Neuronal stem cell (in vitro differentiated cells): ENCODE results near the gene SEPTIN12.
A peak's percentile ranks its signal among the peaks of the same experiment; 100 is the strongest.

Experiments used
- DNase-seq: peaks from one replicate; pipeline ENCODE4 v3.0.0-alpha.2; 2013; ENCODE audit warnings: low spot score
- H2AFZ ChIP-seq: one replicate; pipeline ENCODE4 v1.6.1; 2013; ENCODE audit warnings: mild to moderate bottlenecking, low read length, inconsistent platforms
- H2AK5ac ChIP-seq: 2 replicates; pipeline ENCODE4 v1.6.1; 2013; ENCODE audit warnings: low read depth, mild to moderate bottlenecking, inconsistent platforms, low read length, moderate library complexity, mixed read lengths
- H2BK120ac ChIP-seq: 2 replicates; pipeline ENCODE4 v1.6.1; 2013; ENCODE audit warnings: low read depth, mild to moderate bottlenecking, inconsistent platforms, low read length, moderate library complexity, mixed read lengths
- H2BK12ac ChIP-seq: one replicate; pipeline ENCODE4 v1.6.1; 2013; ENCODE audit warnings: low read length, inconsistent platforms
- H2BK15ac ChIP-seq: 2 replicates; pipeline ENCODE4 v1.6.1; 2013; ENCODE audit warnings: mild to moderate bottlenecking, low read length, inconsistent platforms, mixed read lengths
- H2BK5ac ChIP-seq: one replicate; pipeline ENCODE4 v1.6.1; 2013; ENCODE audit warnings: inconsistent platforms, mild to moderate bottlenecking, low read length, moderate library complexity
- H3K14ac ChIP-seq: one replicate; pipeline ENCODE4 v1.6.1; 2013; ENCODE audit warnings: low read length, inconsistent platforms
- H3K18ac ChIP-seq: 2 replicates; pipeline ENCODE4 v1.6.1; 2013; ENCODE audit warnings: low read length, inconsistent platforms
- H3K23ac ChIP-seq: 2 replicates; pipeline ENCODE4 v1.6.1; 2013; ENCODE audit warnings: low read depth, mild to moderate bottlenecking, mixed read lengths, low read length, inconsistent platforms; ENCODE audit not compliant: poor library complexity
- H3K27ac ChIP-seq: replicated peaks from 3 replicates; pipeline ENCODE4 v1.5.1; 2013; ENCODE audit warnings: low read length, inconsistent platforms
- H3K27me3 ChIP-seq, 3 experiments: 2 replicates each; pipeline ENCODE4 v1.6.1; 2013; ENCODE audit warnings: low read length in 3 of 3, mild to moderate bottlenecking in 2 of 3, inconsistent platforms in 1 of 3, low read depth in 1 of 3, mixed read lengths in 1 of 3, moderate library complexity in 1 of 3; ENCODE audit not compliant: control insufficient read depth in 3 of 3, insufficient read depth in 3 of 3
- H3K36me3 ChIP-seq, 2 donors: replicated peaks in 1 of 2; 2 replicates each; pipeline ENCODE4 v1.6.1; 2013; ENCODE audit warnings: low read length in 2 of 2; ENCODE audit not compliant: control insufficient read depth in 2 of 2, insufficient read depth in 2 of 2
- H3K4ac ChIP-seq: 2 replicates; pipeline ENCODE4 v1.6.1; 2013; ENCODE audit warnings: inconsistent platforms, mild to moderate bottlenecking, low read length, moderate library complexity
- H3K4me1 ChIP-seq, 2 donors: 1 replicate in 1 of 2; 2 replicates in 1 of 2; pipeline ENCODE4 v1.6.1; 2013; ENCODE audit warnings: low read length in 2 of 2, low read depth in 1 of 2; ENCODE audit not compliant: control insufficient read depth in 2 of 2, insufficient read depth in 1 of 2
- H3K4me2 ChIP-seq: one replicate; pipeline ENCODE4 v1.6.1; 2013; ENCODE audit warnings: mild to moderate bottlenecking, low read length, inconsistent platforms; ENCODE audit not compliant: insufficient read depth, poor library complexity, severe bottlenecking
- H3K4me3 ChIP-seq, 2 donors: 2 replicates each; pipeline ENCODE4 v1.5.1; 2013; ENCODE audit warnings: low read length in 2 of 2, mild to moderate bottlenecking in 2 of 2, inconsistent platforms in 1 of 2, moderate library complexity in 1 of 2
- H3K79me1 ChIP-seq: one replicate; pipeline ENCODE4 v1.6.1; 2013; ENCODE audit warnings: low read depth, mild to moderate bottlenecking, inconsistent platforms, low read length, moderate library complexity
- H3K9ac ChIP-seq: one replicate; pipeline ENCODE4 v1.6.1; 2013; ENCODE audit warnings: mild to moderate bottlenecking, low read depth, low read length, inconsistent platforms; ENCODE audit not compliant: poor library complexity
- H3K9me3 ChIP-seq, 2 donors: replicated peaks in 1 of 2; 2 replicates each; pipeline versions ENCODE3 to v1.6.1; 2013; ENCODE audit warnings: low read length in 2 of 2, mild to moderate bottlenecking in 2 of 2, inconsistent platforms in 1 of 2, low read depth in 1 of 2, mixed read lengths in 1 of 2, moderate library complexity in 1 of 2; ENCODE audit not compliant: control insufficient read depth in 2 of 2, insufficient read depth in 1 of 2
- H4K8ac ChIP-seq: one replicate; pipeline ENCODE4 v1.6.1; 2013; ENCODE audit warnings: low read depth, mild to moderate bottlenecking, inconsistent platforms, low read length, moderate library complexity
- H4K91ac ChIP-seq: one replicate; pipeline ENCODE4 v1.6.1; 2013; ENCODE audit warnings: low read length, low read depth, mild to moderate bottlenecking, inconsistent platforms; ENCODE audit not compliant: poor library complexity
- WGBS, 2 donors: extraction: QIAGEN DNeasy Blood & Tissue Kit; methylation state at CpG; one replicate each; pipeline ENCODE4 v1.1.7; 2013; ENCODE audit warnings: missing lambda C conversion rate in 2 of 2, mixed read lengths in 1 of 2; ENCODE audit not compliant: insufficient read length in 2 of 2, insufficient replicate concordance in 1 of 2; ENCODE audit errors: extremely low coverage in 2 of 2; 5-methylcytosine and 5-hydroxymethylcytosine counted together

Gene SEPTIN12

DNA sequence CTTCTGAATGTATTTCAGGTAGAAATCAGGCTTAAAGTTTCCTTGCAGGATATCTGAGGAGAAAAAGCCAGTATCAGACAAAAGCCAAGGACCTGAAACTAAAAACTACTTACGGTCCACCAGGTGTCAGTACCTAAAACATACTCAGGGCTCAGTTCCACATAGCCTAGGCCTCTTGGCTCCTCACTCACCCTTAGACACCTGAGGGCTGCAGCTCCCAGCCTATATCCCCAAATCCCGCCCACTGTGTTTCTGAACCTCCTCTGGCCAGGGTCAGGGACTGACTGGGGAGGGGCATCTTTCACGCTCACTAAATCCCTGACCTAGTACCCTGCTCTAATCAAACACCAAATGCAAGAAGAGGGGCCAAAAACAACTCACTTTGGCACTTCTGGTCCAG is 23.1 kb upstream of the SEPTIN12 start:
- Histone ChIP-seq H3K9me3 (peaks cover 0 to 2% of the 10 kb centered on the region in 2 donors), H3K4ac (no peak overlapping the region), H3K36me3 (peaks cover 39 to 84% of the 10 kb centered on the region in 2 donors), H3K4me1 (no peaks in the 10 kb centered on the region), H3K23ac (no peak overlapping the region), H3K14ac (no peak overlapping the region), H3K9ac (no peak overlapping the region), H3K27me3 (no peaks in the 10 kb centered on the region), H2BK12ac (no peak overlapping the region), H2AFZ (no peak overlapping the region), H4K91ac (no peak overlapping the region), H2BK15ac (no peak overlapping the region), H3K27ac (no peak overlapping the region), H3K79me1 (no peaks in the 10 kb centered on the region), H3K18ac (no peak overlapping the region), H3K4me2 (no peak overlapping the region), H4K8ac (no peak overlapping the region), H3K4me3 (no peak overlapping the region), H2AK5ac (no peak overlapping the region), H2BK120ac (no peak overlapping the region), H2BK5ac (no peak overlapping the region)
- DNase-seq, result no peak
- no CpG with 5 or more reads among the region's 3 CpGs for WGBS, 2 donors

DNA sequence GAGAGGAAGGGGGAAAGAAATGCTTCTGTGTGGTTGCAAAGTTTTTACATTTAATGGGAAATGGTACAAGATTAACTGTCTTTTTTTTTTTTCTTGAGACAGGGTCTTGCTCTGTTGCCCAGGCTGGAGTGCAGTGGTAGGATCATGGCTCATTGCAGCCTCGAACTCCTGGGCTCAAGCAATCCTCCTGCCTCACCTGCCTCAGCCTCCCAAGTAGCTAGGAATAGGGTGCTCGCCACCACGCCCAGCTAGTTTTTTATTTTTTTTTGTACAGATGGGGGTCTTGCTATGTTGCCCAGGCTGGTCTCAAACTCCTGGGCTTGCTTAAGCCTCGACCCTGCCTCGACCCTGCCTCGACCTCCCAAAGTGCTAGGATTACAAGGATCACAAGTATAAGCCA is 18.1 kb upstream of the SEPTIN12 start:
- Histone ChIP-seq H3K4me3 (no peak overlapping the region), H3K4me2 (no peak overlapping the region), H2BK15ac (no peak overlapping the region), H3K9ac (no peak overlapping the region), H2AFZ (no peak overlapping the region), H2BK12ac (no peak overlapping the region), H2AK5ac (no peak overlapping the region), H3K36me3 (peaks cover 27 to 64% of the 10 kb centered on the region in 2 donors), H3K4ac (no peak overlapping the region), H2BK120ac (no peak overlapping the region), H4K8ac (no peak overlapping the region), H2BK5ac (no peak overlapping the region), H3K27me3 (no peaks in the 10 kb centered on the region), H3K14ac (no peak overlapping the region), H3K9me3 (no peaks in the 10 kb centered on the region), H3K4me1 (peaks cover 3 to 13% of the 10 kb centered on the region in 2 donors), H3K23ac (no peak overlapping the region), H3K79me1 (no peaks in the 10 kb centered on the region), H3K18ac (no peak overlapping the region), H4K91ac (no peak overlapping the region), H3K27ac (no peak overlapping the region)
- DNase-seq, result no peak
- no CpG with 5 or more reads among the region's 6 CpGs for WGBS, 2 donors

DNA sequence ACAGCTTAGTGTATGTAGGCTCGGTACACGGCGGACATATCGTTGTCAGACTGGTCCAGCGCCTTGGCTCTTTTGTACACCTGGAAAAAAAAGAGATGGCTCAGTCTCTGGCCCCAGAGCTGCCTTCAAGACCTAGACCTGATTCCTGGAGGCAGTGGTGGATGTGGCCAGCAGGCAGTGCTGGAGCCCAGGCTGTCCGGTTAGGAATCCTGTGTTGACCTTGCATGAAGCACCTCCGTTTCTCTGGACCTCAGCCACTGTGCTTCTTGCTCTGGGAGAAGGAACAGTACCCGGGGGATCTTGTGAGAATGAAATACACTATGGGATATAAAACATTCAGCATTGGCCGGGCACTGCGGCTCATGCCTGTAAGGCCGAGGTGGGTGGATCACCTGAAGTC is 17.1 kb upstream of the SEPTIN12 start:
- Histone ChIP-seq H3K9me3 (no peaks in the 10 kb centered on the region), H2AK5ac (no peak overlapping the region), H2BK5ac (no peak overlapping the region), H2BK120ac (no peak overlapping the region), H3K79me1 (peaks cover 2% of the 10 kb centered on the region), H2AFZ (no peak overlapping the region), H3K4ac (no peak overlapping the region), H3K4me2 (no peak overlapping the region), H4K8ac (no peak overlapping the region), H3K9ac (no peak overlapping the region), H3K27me3 (no peaks in the 10 kb centered on the region), H2BK15ac (no peak overlapping the region), H3K23ac (no peak overlapping the region), H3K4me3 (no peak overlapping the region), H3K4me1 (peaks cover 5 to 14% of the 10 kb centered on the region in 2 donors), H4K91ac (no peak overlapping the region), H3K14ac (no peak overlapping the region), H2BK12ac (no peak overlapping the region), H3K18ac (no peak overlapping the region), H3K36me3 (peaks cover 24 to 58% of the 10 kb centered on the region in 2 donors), H3K27ac (no peak overlapping the region)
- no peak for DNase-seq
- WGBS, 2 donors, result no CpG with 5 or more reads among the region's 11 CpGs

GRCh38 chr16:4803898-4804762 is 16.0 kb upstream of the SEPTIN12 start:
- Histone ChIP-seq H3K27ac (no peak overlapping the region), H3K27me3 (no peaks in the 10 kb centered on the region), H3K9me3 (no peaks in the 10 kb centered on the region), H3K36me3 (peaks cover 30 to 53% of the 10 kb centered on the region in 2 donors), H3K4me1 (peaks cover 5 to 14% of the 10 kb centered on the region in 2 donors), H2AFZ (no peak overlapping the region), H3K4me3 (no peak overlapping the region), H2AK5ac (peak overlapping the region; percentile 56), H2BK12ac (no peak overlapping the region), H3K4me2 (no peak overlapping the region), H2BK120ac (no peak overlapping the region), H2BK5ac (no peak overlapping the region), H3K23ac (no peak overlapping the region), H4K8ac (no peak overlapping the region), H3K4ac (no peak overlapping the region), H3K79me1 (peaks cover 2% of the 10 kb centered on the region), H3K9ac (no peak overlapping the region), H3K18ac (no peak overlapping the region), H3K14ac (no peak overlapping the region), H2BK15ac (no peak overlapping the region), H4K91ac (no peak overlapping the region)
- no peak for DNase-seq
- WGBS, 2 donors, result no CpG with 5 or more reads among the region's 26 CpGs
